ENCODE data around the gene ZBTB20.

The ZBTB20 gene

DNA sequence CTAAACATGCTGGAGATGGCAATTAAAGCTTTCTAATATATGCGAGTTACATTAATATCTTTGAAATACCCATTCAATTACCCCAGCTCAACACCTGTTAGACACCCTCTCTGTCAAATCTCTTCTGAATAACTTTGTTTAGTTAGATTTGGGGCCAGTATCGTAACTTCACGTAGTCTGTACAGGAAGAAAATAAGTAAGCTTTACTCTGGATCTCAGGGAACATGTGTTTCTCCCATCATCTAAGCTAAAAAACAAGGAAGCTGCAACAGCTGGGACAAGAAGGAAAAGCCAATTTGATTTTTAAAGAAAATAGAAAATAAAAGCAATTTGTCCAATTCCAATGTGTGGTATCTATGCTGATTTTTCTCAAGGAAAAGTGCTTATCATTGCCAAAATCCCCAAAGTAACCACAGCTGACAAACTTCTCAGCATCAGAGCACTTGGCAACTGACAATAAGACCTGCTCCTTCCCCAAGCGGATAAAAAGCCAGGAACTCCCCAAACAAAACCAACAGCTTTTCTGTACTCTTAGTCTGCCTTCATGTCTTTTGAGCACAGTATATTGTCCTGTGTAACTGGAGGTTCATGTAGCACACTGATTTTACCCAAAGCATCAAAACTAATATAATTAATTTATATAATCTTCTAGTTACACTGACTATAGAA is 279.1 kb downstream of the ZBTB20 start:
- no peak for DNase-seq (ENCODE audit: low read depth)

DNA sequence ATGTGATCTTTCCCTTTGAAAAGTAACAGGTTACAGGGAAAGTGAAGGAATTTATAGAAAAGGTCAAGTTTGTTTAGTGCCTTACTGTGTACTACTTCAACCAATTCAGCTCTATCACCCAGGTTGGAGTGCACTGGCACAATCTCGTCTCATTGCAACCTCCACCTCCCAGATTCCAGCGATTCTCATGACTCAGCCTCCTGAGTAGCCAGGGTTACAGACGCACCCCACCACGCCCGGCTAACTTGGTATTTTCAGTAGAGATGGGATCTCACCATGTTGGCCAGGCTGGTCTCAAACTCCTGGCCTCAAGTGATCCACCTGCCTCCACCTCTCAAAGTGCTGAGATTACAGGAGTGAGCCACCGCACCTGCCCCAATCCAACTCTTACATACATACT is 279.7 kb downstream of the ZBTB20 start:
- no peak for DNase-seq (ENCODE audit: low read depth)

DNA sequence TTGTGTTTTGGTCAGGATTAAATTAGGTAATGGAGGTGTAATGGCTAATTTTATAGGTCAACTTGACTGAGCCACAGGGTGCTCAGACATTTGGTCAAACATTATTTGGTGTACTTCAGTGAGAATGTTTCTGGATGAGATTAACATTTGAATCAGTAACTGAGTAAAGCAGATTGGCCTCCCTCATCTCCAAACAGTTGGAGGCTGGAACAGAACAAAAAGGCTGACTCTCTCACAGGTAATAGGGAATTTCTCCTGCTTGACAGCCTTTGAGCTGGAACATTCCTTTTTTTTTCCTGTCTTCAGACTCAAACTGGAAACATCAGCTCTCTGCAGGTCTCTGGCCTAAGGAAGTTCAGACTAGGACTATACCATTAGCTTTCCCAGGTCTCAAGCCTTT is 280.7 kb downstream of the ZBTB20 start:
- no peak for DNase-seq (ENCODE audit: low read depth)

DNA sequence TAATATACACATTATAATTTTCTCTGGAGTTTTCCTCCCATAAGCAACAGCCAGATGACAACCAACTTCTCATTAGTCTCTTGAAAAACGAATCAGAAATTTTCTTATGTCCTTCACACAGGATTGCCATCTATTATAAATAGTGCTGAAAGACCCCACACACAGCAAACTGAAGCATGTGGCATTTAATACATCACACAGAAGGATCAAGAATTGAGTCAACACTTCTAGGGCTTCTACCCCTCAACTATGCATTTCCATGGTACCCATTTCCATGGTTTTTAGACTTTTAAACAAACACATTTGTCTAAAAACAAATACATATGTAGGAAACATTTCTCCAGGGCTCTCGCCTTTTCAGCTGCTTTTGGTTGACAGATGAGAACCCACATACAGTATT is 282.1 kb downstream of the ZBTB20 start:
- no peak for DNase-seq (ENCODE audit: low read depth)

DNA sequence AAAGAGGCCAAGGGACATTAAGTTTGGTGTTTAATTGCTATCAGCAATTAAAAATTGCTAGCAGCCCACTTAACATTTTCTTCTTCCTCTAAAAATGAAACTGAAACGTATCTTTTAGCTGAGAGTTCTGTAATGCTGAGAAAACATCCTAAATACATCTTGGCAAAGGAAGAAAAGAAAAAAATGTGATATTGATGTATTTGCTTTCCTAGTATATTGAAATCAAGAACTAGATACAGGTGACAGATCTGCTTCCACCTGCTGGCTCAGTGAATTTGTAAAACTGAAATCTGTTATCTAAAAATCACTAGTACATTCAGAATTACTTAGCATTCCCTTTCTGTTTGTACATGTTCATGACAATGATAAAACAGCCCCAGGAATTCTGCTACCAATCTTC is 283.2 kb downstream of the ZBTB20 start:
- no peak for DNase-seq (ENCODE audit: low read depth)

DNA sequence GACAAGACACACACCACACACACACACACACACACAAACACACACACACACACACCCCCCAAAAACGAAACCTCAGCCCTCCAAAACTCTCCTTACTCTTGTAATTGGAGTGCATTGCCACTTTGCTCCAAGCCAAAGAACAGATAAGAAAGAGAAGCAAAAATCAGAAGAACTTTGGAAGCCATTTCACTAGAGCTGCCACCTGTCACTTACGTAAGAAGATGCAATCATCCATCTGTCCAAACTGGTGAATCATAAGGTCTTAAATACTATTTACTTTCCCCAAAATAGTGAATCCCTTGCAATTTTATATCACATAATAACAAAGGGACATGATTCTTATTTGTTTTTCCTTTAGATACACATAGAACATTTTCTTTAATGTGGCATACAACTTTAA is 285.4 kb downstream of the ZBTB20 start:
- no peak for DNase-seq (ENCODE audit: low read depth)

DNA sequence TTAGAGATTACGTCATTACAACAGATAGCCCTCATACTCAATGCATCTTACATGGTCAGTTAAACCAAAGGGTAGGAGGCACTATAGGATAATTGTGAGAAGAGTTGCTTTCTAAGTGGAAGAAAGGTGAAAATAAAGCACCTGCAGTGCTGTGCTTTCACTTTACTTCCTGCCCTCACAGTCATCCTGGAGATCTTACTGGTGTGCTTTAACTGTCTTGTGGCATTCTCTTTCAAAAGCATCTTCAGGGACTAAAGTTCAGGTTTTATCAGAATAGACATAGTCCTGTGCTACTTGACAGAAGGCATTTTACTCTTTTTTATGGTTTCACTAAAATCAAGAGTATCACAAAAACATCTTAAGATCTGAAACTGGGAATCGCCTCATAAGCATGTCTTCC is 286.6 kb downstream of the ZBTB20 start:
- no peak for DNase-seq (ENCODE audit: low read depth)

DNA sequence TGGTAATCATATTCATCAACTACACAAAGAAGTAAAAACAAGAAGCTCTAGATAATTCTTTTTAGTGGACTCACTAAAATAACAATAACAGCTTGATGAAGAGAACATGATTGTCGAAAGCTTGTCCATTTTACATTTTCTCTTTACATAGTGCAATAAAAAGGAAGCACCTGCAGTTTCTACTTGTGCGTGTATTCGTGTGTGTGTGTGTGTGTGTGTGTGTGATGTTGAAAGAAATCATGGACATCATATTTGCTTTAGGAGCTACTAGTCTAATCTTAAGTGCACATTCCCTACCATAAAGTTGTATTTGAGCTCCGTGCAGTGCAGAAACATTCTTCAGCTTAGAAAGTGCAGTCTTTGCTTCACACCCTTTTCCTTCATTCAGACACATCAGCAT is 288.8 kb downstream of the ZBTB20 start:
- no peak for DNase-seq (ENCODE audit: low read depth)

DNA sequence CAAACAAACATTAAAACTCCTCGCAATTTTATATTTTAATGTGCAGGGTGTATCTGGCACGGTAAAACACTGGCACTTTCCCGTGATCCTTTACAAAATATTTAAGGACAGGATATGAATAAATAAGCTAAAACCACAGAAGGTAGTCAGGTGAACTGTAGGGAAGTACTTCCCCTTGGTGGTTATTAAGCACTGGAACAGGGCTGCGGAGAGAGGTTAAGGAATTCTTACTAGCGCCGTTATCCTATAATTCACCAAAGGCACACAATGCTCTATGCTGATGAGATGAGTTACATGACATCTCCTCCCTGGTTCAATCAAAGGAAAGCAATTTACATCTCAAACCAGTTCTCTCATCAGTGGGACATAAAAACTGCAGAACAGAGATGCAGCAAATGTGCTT is 289.8 kb downstream of the ZBTB20 start:
- DNase-seq (ENCODE audit: low read depth) = no peak

DNA sequence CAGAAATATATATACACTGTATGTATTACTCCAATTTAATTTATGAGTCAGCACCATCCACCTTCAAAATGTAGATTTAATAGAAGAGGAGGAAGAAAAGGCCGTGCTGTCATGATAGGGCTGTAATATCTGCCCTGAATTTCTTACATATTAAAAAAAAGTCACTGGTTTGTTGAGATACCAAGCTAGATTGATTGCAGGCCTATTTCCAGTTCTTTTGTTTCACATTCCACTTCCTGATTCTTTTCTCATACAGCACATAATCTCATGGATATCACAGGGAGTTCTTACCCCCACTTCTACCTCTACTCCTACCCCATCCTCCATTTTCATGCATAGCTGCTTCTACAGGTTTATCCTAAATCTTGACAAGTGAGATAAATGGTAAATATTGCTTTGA is 290.3 kb downstream of the ZBTB20 start:
- DNase-seq (ENCODE audit: low read depth) = no peak

DNA sequence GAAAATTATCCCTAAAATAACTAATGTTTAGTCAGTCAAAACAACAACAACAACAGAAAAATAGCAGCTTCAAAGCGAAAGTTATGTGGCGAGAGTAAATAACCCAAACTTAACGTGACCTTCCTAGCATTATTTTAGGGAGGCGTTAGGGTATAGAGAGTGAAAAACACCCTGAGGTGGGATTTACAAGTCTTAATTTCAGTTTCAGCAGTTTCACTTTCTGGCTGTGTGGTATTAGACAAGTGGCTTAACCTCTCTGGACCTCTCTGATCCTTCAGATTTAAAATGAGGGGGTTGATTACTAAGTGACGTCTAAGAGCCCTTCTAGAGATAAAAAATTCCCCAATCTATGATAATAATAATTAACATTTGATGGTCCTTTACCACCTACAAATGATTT is 291.2 kb downstream of the ZBTB20 start:
- no peak for DNase-seq (ENCODE audit: low read depth)

DNA sequence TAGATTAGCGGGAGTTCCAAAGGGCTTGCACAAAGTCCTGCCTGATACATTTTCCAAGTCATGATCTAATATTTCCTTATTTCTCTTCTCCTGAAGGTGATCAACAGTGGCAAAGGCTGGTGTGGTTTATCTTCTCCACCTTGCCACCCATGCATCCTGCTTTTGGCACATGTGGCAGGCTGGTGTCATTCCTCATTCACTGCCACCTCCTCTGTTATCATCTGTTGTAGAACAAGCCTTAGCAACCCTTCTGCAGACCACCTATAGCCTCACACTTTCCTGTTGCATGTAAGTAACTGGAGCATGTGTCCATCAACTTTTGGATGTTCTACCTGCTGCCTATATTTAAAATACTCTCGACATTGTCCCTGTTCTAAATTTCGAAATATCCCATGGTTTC is 294.1 kb downstream of the ZBTB20 start:
- no peak for DNase-seq (ENCODE audit: low read depth)

DNA sequence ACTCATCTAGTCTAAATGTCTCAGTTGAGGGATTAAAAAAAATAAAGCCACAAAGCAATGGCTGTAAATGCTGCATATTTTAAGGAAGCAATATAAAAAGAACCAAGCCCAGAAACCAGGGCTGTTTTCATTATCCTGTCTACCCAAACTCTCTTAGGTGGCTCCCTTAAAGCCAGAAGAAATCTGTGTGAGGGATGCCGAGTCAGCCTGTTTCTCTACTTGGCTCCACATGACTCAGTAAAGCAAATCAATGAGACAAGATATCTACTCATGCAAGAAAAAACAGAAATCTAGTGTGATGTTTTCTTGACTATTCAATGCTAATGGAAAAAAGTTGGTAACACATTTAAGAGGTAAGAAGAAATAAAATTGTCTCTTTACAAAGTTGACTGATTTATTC is 296.2 kb downstream of the ZBTB20 start:
- no peak for DNase-seq (ENCODE audit: low read depth)

DNA sequence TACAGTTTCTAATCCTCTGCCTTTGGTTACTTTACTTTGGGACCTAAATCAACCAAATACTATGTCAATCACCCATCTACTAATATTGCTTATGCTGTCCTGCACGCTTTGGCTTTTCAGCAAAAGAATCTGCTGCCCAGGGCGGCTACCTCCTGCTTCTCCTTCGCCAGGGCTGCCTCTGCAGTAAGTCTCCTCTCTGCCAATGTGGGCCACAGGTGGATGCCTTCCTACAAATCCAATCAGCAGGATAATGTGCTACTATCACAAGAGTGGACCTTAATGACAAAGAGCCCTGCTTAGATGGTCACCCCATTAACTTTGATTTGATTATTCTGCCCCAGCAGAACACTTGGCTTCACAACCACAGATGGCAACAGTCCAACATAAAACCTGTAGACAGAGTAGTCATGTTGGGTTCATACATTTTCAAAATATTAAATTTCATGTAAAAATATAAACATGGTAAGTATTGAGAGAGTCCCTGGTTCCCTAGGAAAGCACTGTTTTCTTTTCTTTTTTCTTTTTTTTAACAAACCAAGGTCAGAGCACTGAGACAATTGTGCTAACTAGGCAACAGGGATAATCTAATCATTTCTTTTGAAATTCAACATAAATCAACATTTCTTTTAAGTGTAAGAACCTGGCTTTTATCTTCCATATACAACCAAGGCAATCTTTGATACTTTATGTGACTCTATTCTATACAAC is 298.3 kb downstream of the ZBTB20 start:
- no peak for DNase-seq (ENCODE audit: low read depth)

DNA sequence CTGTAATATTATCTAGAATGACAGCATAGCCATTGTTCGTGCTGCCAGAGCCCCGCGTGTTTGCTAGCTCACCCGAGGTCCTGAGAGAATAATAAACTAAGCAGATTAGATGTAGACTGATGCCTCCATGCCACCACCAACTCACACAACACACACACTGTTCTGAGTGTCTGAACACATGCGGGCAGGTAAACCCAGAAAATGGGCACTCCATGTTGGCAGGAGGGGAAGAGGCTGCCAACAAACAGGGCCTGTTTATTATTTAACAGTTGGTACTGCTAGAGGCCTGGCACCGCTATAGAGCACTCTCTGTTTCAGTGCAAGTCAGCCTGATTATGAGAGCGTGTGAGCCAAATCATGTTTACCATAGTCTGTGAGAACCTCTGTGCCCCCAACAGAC is 299.0 kb downstream of the ZBTB20 start:
- no peak for DNase-seq (ENCODE audit: low read depth)

DNA sequence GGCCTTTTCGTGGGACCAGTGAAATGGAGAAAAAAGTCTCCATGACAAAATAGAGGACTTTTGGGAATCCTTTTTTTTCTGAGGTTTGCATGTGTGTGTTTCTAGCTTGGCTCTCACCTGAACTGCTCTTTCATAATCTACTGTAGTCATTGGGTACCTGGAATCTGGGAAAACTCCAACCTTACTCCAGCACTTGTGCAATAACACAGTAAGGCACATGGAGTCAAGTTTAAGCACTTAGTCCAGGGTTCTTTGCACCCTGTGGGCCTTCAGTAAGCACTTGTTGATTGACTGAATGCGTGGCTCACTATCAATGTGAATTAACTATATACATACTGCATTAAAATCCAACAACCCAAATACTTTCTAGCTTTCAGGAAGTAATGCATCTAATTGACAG is 299.5 kb downstream of the ZBTB20 start:
- no peak for DNase-seq (ENCODE audit: low read depth)

DNA sequence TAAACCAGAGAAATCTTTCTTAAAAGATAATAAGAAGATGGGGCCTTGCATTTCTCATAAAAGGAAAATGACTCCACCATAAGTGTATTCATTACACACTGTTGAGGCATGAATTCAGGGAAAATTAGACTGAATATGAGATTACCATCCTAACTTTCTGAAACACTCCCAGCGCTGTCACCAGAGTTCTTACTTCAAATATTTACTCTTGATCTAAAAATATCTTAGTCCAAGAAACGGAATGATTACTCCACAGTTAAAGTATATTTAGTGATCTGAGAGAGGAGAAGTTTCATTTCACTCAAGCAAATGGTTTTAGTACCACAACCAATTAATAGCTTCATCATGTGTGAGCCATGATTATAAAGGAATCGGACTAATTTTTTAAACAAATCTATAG is 300.3 kb downstream of the ZBTB20 start:
- DNase-seq (ENCODE audit: low read depth) = no peak

DNA sequence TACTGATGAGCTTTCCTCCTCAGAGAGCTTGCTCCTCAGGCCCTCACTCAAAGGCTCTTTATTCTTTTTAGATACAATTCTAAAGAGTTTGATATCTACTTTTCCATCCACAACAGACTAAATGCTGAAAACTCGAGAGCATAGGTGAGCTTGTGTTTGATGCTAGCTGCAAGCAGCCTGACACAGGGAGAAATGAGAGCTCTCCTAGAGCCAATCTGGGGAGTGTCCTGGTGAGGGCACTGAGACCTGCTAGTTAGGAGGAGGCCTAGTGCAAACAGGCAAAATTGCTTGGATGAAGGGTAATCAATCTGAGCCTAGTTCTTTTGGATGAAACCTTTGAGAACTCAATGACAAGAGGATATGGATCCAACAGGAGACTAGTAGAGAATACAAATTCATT is 300.8 kb downstream of the ZBTB20 start:
- DNase-seq (ENCODE audit: low read depth) = no peak

DNA sequence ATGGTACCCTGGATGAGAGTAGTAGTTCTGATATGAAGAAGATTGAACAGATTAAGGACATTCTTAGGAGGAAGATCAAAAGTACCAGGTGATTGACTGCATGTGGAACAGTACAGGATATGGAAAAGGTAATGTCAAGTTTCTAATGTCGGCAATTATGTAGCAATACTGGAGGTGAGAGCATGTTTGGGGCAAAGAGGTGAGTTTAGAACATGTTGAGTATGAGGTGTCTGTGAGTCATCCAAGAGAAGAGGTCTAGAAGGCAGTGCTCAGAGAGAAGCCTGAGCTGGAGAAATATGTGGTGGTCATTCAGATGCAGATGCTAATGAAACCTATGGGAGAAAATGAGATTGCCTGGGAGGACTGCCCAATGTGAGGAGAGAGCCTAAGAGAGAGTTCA is 305.6 kb downstream of the ZBTB20 start:
- DNase-seq (ENCODE audit: low read depth) = no peak

DNA sequence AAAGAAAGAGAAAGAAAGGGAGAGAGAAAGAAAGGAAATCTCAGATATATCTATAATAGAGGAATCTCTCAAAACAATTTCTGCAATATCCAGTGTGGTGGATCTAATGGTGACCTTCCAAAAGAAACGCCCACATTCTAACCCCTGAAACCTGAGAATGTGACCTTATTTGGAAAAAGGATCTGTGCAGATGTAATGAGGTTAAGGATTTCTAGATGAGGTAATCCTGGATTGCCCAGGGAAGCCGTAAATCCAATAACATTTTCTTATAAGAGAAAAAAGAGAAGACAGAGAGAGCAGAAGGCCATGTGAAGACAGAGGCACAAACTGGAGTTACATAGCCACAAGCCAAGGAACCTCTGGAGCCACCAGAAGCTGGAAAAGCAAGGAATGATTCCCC is 307.6 kb downstream of the ZBTB20 start:
- no peak for DNase-seq (ENCODE audit: low read depth)

DNA sequence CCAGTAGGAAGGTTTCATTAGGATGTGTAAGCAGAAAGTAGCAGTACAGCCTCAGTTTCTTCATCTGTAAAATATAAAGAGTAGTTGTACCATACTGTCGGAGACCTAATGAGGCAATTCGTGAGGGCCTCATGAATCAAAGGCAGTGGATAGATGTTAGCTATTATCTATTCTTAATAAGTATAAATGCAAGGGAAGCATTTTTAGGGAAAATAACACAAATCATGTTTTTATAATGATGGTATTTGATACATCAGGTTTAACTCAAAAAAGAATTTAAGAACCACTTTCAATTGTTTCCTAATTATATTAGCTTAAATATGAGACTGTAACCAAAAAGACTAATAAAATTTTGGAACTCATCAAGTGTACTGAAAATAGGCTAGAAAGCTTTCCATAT is 309.1 kb downstream of the ZBTB20 start:
- DNase-seq (ENCODE audit: low read depth) = no peak

DNA sequence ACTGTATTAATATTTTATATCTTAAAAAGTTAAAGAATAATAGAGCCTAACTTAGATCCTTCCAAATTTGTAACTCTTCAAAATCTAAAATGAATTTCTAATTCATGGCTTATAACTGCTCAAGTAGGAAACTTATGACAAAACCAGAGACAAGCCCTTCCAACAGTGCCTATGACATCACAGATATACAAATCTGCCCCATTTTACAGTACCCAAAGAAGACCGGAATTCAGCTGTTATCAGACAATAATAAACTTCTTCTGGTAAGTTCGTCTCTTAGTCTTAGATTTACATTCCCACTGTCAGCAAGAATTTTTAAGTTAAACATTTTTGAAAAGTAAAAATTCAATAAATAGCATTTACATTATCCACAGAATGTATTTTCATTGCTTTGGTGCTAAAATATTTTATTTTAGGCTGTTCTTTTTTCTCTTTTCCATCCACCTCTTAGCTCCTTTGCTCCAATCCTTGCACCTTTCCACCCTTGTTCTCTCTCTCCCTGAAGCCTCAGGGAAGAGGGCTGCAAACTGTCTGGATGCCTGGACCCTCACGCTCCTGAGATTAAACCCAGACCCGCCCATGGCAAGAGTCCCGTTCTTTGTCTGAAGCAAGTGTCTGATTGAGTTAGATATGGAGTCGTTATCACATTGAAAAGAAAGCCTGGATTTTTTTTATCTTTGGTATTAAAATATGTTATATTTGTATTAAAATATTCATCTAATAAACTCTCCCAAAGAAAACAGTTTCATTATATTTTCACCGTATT is 312.7 kb downstream of the ZBTB20 start:
- no peak for DNase-seq (ENCODE audit: low read depth)

DNA sequence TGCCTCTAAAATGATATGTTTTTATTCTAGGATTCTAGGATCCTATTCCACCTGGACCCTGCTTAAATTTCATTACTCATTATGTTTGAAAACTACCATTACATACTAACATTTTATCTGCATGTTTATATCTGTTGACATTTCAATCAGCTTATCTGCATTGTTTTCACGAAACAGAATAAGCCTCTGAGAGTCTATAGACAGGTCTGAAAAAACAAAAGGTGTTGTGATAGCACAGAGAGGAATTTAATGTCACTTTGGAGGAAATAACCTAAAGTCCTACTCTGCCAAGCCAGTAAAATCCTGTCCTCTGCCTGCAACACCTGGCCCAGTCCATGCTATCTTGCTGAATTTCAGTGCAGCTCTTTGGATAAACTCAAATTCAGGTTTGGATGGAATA is 315.2 kb downstream of the ZBTB20 start:
- no peak for DNase-seq (ENCODE audit: low read depth)

Data from T-helper 22 cell (primary cell).